Gastrocnemius medialis (tissue), 4 donors: ENCODE data around the gene OSTF1. TPM values are rescaled to one million over a fixed set of nuclear protein-coding genes. Genes with fewer than 3 reads are reported as not detected.

Source experiments
- ATAC-seq, 2 donors: fragments of 150-250 bp; one replicate each; pipeline ENCODE4 v1.9.1; 2016
- DNase-seq, 2 donors: peaks; one replicate each; pipeline ENCODE4 v3.0.0-alpha.2; 2019
- H3K27ac ChIP-seq, 4 donors: fragments of 200-600 bp; sonication (generic); 1 replicate in 1 of 4; 2 replicates in 3 of 4; pipeline ENCODE4 v1.5.1; 2016 to 2018; ENCODE audit warnings: mild to moderate bottlenecking in 2 of 4, moderate library complexity in 1 of 4
- H3K27me3 ChIP-seq, 3 donors: fragments of 200-600 bp; sonication (generic) in 2 of 3; 1 replicate in 1 of 3; 2 replicates in 2 of 3; pipeline versions ENCODE4 v1.5.1 to v1.6.0; 2016 to 2019; ENCODE audit warnings: mild to moderate bottlenecking in 1 of 3, moderate library complexity in 1 of 3
- H3K36me3 ChIP-seq, 2 donors: fragments of 200-600 bp; sonication (generic) in 1 of 2; one replicate each; pipeline ENCODE4 v1.5.1; 2017 to 2018
- H3K4me1 ChIP-seq, 2 donors: fragments of 200-600 bp; sonication (generic) in 1 of 2; one replicate each; pipeline ENCODE4 v1.5.1; 2016 to 2017; ENCODE audit warnings: mild to moderate bottlenecking in 2 of 2
- H3K4me3 ChIP-seq, 4 donors: fragments of 200-600 bp; sonication (generic) in 3 of 4; 1 replicate in 1 of 4; 2 replicates in 3 of 4; pipeline ENCODE4 v1.5.1; 2016 to 2019; ENCODE audit warnings: mild to moderate bottlenecking in 2 of 4
- H3K9me3 ChIP-seq, 3 donors: fragments of 200-600 bp; sonication (generic) in 2 of 3; 1 replicate in 1 of 3; 2 replicates in 2 of 3; pipeline ENCODE4 v1.5.1; 2016 to 2019
- POLR2A ChIP-seq, 2 donors: fragments of 450-650 bp; IDR thresholded peaks; one replicate each; pipeline ENCODE4 v1.6.1; 2017; ENCODE audit warnings: antibody characterized with exemption in 2 of 2, mild to moderate bottlenecking in 2 of 2, moderate library complexity in 2 of 2
- in situ Hi-C, 4 donors: fragments of 200-750 bp; cut with MboI; loops; one replicate each; pipeline versions ENCODE4 v1.15.0 to v1.8.0; 2017; ENCODE audit warnings: low sequenced_read_pairs in 4 of 4
- intact Hi-C: fragments of 100-400 bp; cut with DNase I; formaldehyde crosslinking; loops from one replicate; pipeline ENCODE4 v1.15.1; 2023; ENCODE audit warnings: low total_unique reads
- total RNA-seq, 4 donors: library from RNA; depleted of rRNA; stranded (reverse); fragments of >200 nt; gene quantifications; one replicate each; pipeline versions ENCODE4 v1.1.0 to v1.2.3, GENCODE V29; 2016
- TF ChIP-seq, protein P1 (sequence below), 5 experiments: fragments of 450-650 bp in 3 of 5; fragments of 200-600 bp in 2 of 5; sonication (generic) in 2 of 5; IDR thresholded peaks in 4 of 5; conservative IDR thresholded peaks in 1 of 5; 1 replicate in 4 of 5; 2 replicates in 1 of 5; pipeline ENCODE4 v1.5.1; 2016 to 2019; ENCODE audit warnings: antibody characterized with exemption in 5 of 5, mild to moderate bottlenecking in 3 of 5, moderate library complexity in 3 of 5

OSTF1 gene
- total RNA-seq, 4 donors from 2014 or later: 5.2 to 9.8 (median 6.2) TPM

- intact Hi-C loops (no loop called here), in situ Hi-C loops (no loop called here)
- DNase-seq (no peak), ATAC-seq (no peak)
- Histone ChIP-seq H3K4me3 (no peak overlapping the region), H3K36me3 (no peaks in the 10 kb centered on the region), H3K9me3 (no peaks in the 10 kb centered on the region), H3K4me1 (peaks cover 6 to 19% of the 10 kb centered on the region in 2 donors), H3K27me3 (no peaks in the 10 kb centered on the region), H3K27ac (no peak overlapping the region)
- no peak for TF ChIP-seq POLR2A (IDR thresholded peaks at IDR 0.05)
- TF ChIP-seq, protein P1, sequence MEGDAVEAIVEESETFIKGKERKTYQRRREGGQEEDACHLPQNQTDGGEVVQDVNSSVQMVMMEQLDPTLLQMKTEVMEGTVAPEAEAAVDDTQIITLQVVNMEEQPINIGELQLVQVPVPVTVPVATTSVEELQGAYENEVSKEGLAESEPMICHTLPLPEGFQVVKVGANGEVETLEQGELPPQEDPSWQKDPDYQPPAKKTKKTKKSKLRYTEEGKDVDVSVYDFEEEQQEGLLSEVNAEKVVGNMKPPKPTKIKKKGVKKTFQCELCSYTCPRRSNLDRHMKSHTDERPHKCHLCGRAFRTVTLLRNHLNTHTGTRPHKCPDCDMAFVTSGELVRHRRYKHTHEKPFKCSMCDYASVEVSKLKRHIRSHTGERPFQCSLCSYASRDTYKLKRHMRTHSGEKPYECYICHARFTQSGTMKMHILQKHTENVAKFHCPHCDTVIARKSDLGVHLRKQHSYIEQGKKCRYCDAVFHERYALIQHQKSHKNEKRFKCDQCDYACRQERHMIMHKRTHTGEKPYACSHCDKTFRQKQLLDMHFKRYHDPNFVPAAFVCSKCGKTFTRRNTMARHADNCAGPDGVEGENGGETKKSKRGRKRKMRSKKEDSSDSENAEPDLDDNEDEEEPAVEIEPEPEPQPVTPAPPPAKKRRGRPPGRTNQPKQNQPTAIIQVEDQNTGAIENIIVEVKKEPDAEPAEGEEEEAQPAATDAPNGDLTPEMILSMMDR (IDR thresholded peaks at IDR 0.05 in 4 of 5, conservative IDR thresholded peaks at IDR 0.05 in 1 of 5): no peak
Measured at GRCh38 chr9:75105841-75106240, 17.5 kb downstream of the OSTF1 start.

DNA sequence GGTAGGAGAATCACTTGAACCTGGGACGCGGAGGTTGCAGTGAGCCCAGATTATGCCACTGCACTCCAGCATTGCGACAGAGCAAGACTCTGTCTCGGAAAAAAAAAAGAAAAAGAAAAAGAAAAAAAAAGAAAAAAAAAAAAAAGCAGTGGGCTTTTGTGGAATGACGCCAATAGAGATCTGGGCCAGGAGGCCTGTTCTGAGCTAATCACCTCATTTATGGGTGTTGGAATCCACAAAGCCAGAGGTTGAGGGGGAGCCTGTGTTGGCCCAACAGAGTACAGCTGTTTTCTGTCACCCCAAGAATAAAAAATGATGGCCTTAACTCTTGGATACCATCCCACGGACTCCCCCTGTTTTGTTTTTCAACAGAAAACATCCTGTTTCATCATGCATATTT is 18.5 kb downstream of the OSTF1 start:
- no peaks in the 10 kb centered on the region for H3K9me3 ChIP-seq
- no peak for TF ChIP-seq POLR2A (IDR thresholded peaks at IDR 0.05)
- TF ChIP-seq, protein P1 (IDR thresholded peaks at IDR 0.05 in 4 of 5, conservative IDR thresholded peaks at IDR 0.05 in 1 of 5): no peak
- DNase-seq (no peak), ATAC-seq (no peak)
- in situ Hi-C loops: no loop called here
- H3K27ac ChIP-seq: no peak overlapping the region
- H3K27me3 ChIP-seq: no peaks in the 10 kb centered on the region
- H3K4me1 ChIP-seq: peaks cover 6 to 12% of the 10 kb centered on the region in 2 donors
- intact Hi-C loops: no loop called here
- H3K4me3 ChIP-seq: no peak overlapping the region
- H3K36me3 ChIP-seq: no peaks in the 10 kb centered on the region

DNA sequence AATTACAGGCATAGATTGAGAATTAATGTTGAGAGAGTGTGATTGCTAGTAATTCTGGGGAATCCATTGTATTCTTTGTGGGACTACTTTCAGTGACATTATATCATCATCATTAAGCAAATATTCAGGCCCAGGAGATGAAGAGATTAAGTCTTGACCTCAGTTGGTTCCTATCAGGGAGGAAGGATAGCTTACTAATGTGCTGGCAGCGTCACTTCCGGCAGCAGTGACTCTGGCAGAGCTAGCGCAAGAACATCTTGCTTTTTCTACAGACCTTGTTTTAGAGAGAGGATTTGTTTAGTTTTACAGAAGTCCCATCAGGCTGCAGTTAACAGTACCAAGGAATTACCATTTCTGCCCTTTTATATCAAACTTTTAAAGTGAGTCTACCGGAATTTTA is 20.3 kb downstream of the OSTF1 start:
- no peaks in the 10 kb centered on the region for H3K36me3 ChIP-seq
- intact Hi-C loops: no loop called here
- H3K9me3 ChIP-seq: no peaks in the 10 kb centered on the region
- peaks cover 6 to 12% of the 10 kb centered on the region in 2 donors for H3K4me1 ChIP-seq
- no peak overlapping the region for H3K4me3 ChIP-seq
- ATAC-seq (peak; percentile 21 to 52), DNase-seq (no peak)
- no peak for TF ChIP-seq POLR2A (IDR thresholded peaks at IDR 0.05)
- TF ChIP-seq, protein P1 (IDR thresholded peaks at IDR 0.05 in 4 of 5, conservative IDR thresholded peaks at IDR 0.05 in 1 of 5): no peak
- in situ Hi-C loops: no loop called here
- peak overlapping the region in 2 of 4 donors; percentile 19 to 35 for H3K27ac ChIP-seq
- no peaks in the 10 kb centered on the region for H3K27me3 ChIP-seq

DNA sequence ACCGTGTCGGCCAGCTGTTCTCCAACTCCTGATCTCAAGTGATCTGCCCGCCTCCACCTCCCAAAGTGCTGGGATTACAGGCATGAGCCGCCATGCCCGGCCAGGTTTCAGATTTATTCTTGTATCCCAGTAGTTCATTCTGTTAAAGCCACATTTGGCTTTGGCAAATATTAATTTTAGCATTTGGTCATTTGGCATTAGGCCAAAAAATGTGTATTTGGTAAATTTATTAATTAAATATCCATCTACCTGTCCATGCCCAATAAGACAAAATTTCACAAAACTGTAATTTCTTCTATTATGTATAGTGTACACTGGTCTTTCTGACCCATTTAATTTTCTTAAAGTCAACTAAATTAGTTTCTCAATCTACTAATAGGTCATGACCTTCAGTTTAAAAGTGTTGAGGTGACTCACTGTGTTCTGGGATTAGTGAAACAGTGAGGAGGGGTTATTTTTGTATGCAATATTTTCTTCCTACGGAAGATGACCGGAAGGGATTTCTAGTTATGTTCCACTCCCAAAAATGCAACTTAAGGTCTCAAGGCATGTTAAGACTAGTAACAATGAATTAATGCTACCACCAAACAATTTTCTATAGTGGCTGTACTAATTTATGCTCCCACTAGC is 21.0 kb downstream of the OSTF1 start:
- DNase-seq (no peak), ATAC-seq (no peak)
- no peaks in the 10 kb centered on the region for H3K27me3 ChIP-seq
- no peaks in the 10 kb centered on the region for H3K36me3 ChIP-seq
- in situ Hi-C loops (no loop called here), intact Hi-C loops (no loop called here)
- H3K27ac ChIP-seq: peak overlapping the region in 1 of 4 donors; percentile 19
- peaks cover 6 to 12% of the 10 kb centered on the region in 2 donors for H3K4me1 ChIP-seq
- no peaks in the 10 kb centered on the region for H3K9me3 ChIP-seq
- TF ChIP-seq POLR2A (IDR thresholded peaks at IDR 0.05): no peak
- TF ChIP-seq, protein P1 (IDR thresholded peaks at IDR 0.05 in 4 of 5, conservative IDR thresholded peaks at IDR 0.05 in 1 of 5): no peak
- no peak overlapping the region for H3K4me3 ChIP-seq
